Smooth muscle cell (in vitro differentiated cells): ENCODE results near the gene TMEM201. TPM values are rescaled to one million over a fixed set of nuclear protein-coding genes. Genes with fewer than 3 reads are reported as not detected.

Source experiments
- DNase-seq: peaks from one replicate; lab custom pipeline; 2025; ENCODE audit not compliant: unreplicated experiment; lab: John Stamatoyannopoulos, UW
- H2AFZ ChIP-seq: fragments of 200-600 bp; sonication (generic); 2 replicates; pipeline ENCODE4 v1.6.0; 2016; ENCODE audit warnings: antibody characterized with exemption, low read depth, mild to moderate bottlenecking
- H3F3A ChIP-seq: fragments of 200-600 bp; sonication (generic); 2 replicates; pipeline ENCODE4 v1.6.0; 2017; ENCODE audit warnings: antibody characterized with exemption, low read depth
- H3K27ac ChIP-seq: fragments of 200-600 bp; sonication (generic); 2 replicates; pipeline ENCODE4 v1.5.1; 2016; ENCODE audit warnings: low read depth, mild to moderate bottlenecking
- H3K27me3 ChIP-seq: fragments of 200-600 bp; sonication (generic); 2 replicates; pipeline ENCODE4 v1.6.1; 2016; ENCODE audit warnings: low read depth, mild to moderate bottlenecking
- H3K36me3 ChIP-seq: fragments of 200-600 bp; sonication (generic); 2 replicates; pipeline ENCODE4 v1.5.1; 2016; ENCODE audit warnings: low read depth
- H3K4me1 ChIP-seq: fragments of 200-600 bp; sonication (generic); 2 replicates; pipeline ENCODE4 v1.5.1; 2016; ENCODE audit warnings: low read depth
- H3K4me2 ChIP-seq: fragments of 200-600 bp; sonication (generic); 2 replicates; pipeline ENCODE4 v1.6.0; 2016; ENCODE audit warnings: mild to moderate bottlenecking
- H3K4me3 ChIP-seq: fragments of 200-600 bp; sonication (generic); 2 replicates; pipeline ENCODE4 v1.5.1; 2016; ENCODE audit warnings: mild to moderate bottlenecking
- H3K79me2 ChIP-seq: fragments of 200-600 bp; sonication (generic); 2 replicates; pipeline ENCODE4 v1.6.0; 2016; ENCODE audit warnings: low read depth, mild to moderate bottlenecking
- H3K9ac ChIP-seq: fragments of 200-600 bp; sonication (generic); 2 replicates; pipeline ENCODE4 v1.6.0; 2016; ENCODE audit warnings: low read depth
- H3K9me3 ChIP-seq: fragments of 200-600 bp; sonication (generic); replicated peaks from 2 replicates; pipeline ENCODE4 v1.5.1; 2016; ENCODE audit warnings: low read depth
- H4K20me1 ChIP-seq: fragments of 200-600 bp; sonication (generic); 2 replicates; pipeline ENCODE4 v1.6.0; 2016; ENCODE audit warnings: low read depth
- WGBS: methylation state at CpG from one replicate; pipeline ENCODE4 v1.1.7; 2016; ENCODE audit warnings: low lambda C conversion rate; 5-methylcytosine and 5-hydroxymethylcytosine counted together
- polyA plus RNA-seq: library from polyadenylated mRNA; unstranded; fragments of >200 nt; fragmentation: Nextera tagmentation; extraction: Ambion mirVana; gene quantifications from 2 replicates; pipeline ENCODE4 v1.2.1, GENCODE V29; 2016
- total RNA-seq: library from RNA; depleted of rRNA; stranded (reverse); fragments of >200 nt; gene quantifications from 2 replicates; pipeline ENCODE4 v1.2.3, GENCODE V29; 2014
- TF ChIP-seq, protein P1 (sequence below): fragments of 200-600 bp; sonication (generic); IDR thresholded peaks from 2 replicates; pipeline ENCODE4 v1.5.1; 2017; ENCODE audit warnings: borderline replicate concordance, mild to moderate bottlenecking, antibody characterized with exemption; ENCODE audit not compliant: insufficient read depth, poor library complexity, severe bottlenecking

Gene TMEM201
- total and polyA plus RNA-seq, 2 experiments from 2014 or later = 2.4 to 8.8 TPM

DNA sequence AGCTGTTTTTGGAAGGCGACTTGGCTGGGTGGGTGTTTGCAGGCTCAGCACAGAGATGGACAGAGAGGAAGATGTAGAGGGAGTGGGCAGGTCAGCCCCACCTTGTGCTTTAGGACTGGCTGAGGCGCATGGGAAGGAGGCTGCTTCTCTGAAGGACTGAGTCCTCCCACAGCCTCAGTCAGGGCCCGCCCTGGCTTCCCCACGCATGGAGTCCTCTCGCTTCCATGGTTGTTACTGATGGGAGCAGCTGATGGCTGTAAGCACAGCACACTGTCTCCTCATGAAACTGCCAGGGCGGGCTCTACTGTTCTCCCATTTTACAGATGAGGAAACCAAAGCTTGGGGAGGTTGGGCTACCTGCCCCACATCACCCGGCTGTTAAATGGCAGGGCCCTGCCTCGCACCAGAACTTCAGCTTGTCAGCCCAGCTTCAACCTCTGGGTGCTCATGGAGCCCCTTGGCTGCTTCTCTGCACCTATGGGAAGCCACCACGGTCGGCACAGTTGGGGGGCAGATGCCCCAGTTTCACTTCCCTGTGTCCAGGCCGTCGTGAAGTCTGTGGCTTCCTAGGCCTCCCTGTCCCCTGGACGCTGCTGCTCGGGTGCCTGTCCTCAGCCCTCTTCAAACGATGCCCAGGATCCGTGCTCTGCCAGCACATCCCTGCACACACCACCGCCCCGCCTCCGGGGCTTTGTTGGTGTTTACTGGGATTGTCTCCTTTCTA lies 2.4 kb downstream of the TMEM201 start:
- no peak overlapping the region for H3K4me3 ChIP-seq
- no peaks in the 10 kb centered on the region for H3F3A ChIP-seq
- peaks cover 41% of the 10 kb centered on the region for H3K4me1 ChIP-seq
- peaks cover 64% of the 10 kb centered on the region for H4K20me1 ChIP-seq
- H3K4me2 ChIP-seq = no peak overlapping the region
- H3K27me3 ChIP-seq = no peaks in the 10 kb centered on the region
- H3K9me3 ChIP-seq = no peaks in the 10 kb centered on the region
- 94% methylated on average over 19 of the region's 19 CpGs for WGBS
- no peaks in the 10 kb centered on the region for H3K36me3 ChIP-seq
- H3K79me2 ChIP-seq = peaks cover 33% of the 10 kb centered on the region
- H2AFZ ChIP-seq = no peak overlapping the region
- no peak overlapping the region for H3K9ac ChIP-seq
- DNase-seq = no peak
- H3K27ac ChIP-seq = no peak overlapping the region
- TF ChIP-seq, protein P1, sequence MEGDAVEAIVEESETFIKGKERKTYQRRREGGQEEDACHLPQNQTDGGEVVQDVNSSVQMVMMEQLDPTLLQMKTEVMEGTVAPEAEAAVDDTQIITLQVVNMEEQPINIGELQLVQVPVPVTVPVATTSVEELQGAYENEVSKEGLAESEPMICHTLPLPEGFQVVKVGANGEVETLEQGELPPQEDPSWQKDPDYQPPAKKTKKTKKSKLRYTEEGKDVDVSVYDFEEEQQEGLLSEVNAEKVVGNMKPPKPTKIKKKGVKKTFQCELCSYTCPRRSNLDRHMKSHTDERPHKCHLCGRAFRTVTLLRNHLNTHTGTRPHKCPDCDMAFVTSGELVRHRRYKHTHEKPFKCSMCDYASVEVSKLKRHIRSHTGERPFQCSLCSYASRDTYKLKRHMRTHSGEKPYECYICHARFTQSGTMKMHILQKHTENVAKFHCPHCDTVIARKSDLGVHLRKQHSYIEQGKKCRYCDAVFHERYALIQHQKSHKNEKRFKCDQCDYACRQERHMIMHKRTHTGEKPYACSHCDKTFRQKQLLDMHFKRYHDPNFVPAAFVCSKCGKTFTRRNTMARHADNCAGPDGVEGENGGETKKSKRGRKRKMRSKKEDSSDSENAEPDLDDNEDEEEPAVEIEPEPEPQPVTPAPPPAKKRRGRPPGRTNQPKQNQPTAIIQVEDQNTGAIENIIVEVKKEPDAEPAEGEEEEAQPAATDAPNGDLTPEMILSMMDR = no peak

DNA sequence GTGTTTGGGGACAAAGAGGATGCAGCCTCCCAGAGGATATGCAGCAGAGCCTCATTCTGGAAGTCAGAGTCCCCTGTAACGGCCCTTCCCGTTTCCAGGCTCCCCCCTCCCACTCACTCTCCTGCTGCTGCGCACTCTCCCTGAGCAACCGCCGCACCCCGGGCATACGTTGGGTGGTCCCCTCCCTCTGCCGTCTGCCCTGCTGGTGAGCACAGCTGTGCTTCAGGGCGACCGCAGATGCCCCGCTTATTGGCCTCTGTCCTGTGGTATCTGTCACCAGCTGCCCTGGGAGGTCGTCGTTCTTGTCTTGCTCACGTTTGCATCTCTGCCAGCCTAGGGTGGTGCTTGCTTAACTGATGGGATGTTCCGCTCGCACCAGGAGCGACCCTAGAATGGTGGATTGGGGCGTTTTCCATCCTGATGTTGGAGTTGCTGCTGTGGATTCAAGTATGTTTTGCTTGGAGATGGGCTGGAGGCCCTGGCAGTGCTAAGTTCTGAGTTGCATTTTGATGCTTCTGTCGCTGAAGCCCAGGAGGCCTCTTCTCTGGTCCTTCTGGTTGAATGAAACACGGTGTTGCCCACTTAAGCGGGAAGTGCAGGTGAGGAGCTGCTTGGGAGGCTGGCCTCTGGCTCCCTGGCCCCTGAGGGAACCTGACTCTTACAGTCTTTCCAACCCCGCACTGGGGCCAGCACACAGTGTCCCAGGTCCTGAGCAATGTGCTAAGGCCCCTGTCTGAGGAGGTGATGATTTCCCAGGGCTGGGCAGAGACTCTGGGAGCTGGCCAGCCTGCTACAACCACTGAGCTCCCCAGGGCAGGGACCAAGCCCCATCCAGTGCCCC lies 3.2 kb downstream of the TMEM201 start:
- DNase-seq = no peak
- Histone ChIP-seq H3K79me2 (peaks cover 33% of the 10 kb centered on the region), H3K36me3 (no peaks in the 10 kb centered on the region), H4K20me1 (peaks cover 64% of the 10 kb centered on the region), H3K27me3 (no peaks in the 10 kb centered on the region), H3K4me2 (no peak overlapping the region), H3K9me3 (no peaks in the 10 kb centered on the region), H2AFZ (no peak overlapping the region), H3K4me3 (no peak overlapping the region), H3K9ac (no peak overlapping the region), H3K27ac (no peak overlapping the region), H3F3A (no peaks in the 10 kb centered on the region), H3K4me1 (peaks cover 41% of the 10 kb centered on the region)
- whole genome bisulfite sequencing = 89% methylated on average over 21 of the region's 22 CpGs
- TF ChIP-seq, protein P1 = no peak

DNA sequence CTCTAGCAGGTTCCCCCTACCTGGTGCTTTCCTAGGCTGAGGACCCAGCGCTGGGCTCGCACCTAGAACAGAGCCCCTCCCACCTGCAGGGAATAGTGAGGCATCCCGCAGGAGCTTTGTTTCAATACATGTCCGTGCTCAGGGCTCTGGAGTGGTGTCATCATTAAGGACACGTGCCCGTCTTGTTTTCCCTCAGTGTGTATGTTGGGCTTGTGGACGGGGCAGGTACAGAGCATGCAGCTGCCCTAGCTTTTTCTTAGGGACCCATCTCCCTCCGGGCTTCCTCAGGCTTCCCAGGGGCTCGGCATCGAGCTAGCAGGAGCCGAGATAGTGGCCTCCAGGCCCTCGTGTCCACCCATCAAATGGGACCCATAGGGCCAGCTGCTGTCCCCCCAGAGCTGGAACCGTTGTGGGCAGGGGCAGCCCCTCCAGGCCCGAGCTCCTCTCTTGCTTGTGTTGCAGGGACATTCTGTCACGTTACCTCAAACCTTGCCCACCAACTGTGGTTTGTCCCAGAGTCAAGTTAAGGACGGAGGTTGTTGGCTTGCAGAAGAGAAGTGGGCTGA lies 3.9 kb downstream of the TMEM201 start:
- no peak for DNase-seq
- no peak overlapping the region for H3K9ac ChIP-seq
- H3F3A ChIP-seq = no peaks in the 10 kb centered on the region
- WGBS = 92% methylated on average over 14 of the region's 16 CpGs
- H2AFZ ChIP-seq = no peak overlapping the region
- no peak overlapping the region for H3K4me3 ChIP-seq
- H3K4me2 ChIP-seq = peak overlapping the region; percentile 63
- H4K20me1 ChIP-seq = peaks cover 64% of the 10 kb centered on the region
- H3K36me3 ChIP-seq = no peaks in the 10 kb centered on the region
- H3K27me3 ChIP-seq = no peaks in the 10 kb centered on the region
- TF ChIP-seq, protein P1 = no peak
- peaks cover 41% of the 10 kb centered on the region for H3K4me1 ChIP-seq
- H3K79me2 ChIP-seq = peaks cover 33% of the 10 kb centered on the region
- no peaks in the 10 kb centered on the region for H3K9me3 ChIP-seq
- H3K27ac ChIP-seq = no peak overlapping the region
